T-helper 2 cell treated with Interferon-gamma antibody and Interleukin-4, amounts not matched to agents 5 μg/mL and 100 μg/mL, for 36 hours (primary cell): Measurements from ENCODE around the gene NISCH.

Experiments
- DNase-seq: peaks from one replicate; pipeline ENCODE4 v3.0.0; 2021; ENCODE audit warnings: low spot score
- H3K27ac Mint-ChIP-seq: one replicate; pipeline ENCODE4 v1.8.0; 2021; ENCODE audit warnings: mild to moderate bottlenecking, mixed read lengths
- H3K27me3 Mint-ChIP-seq: one replicate; pipeline ENCODE4 v1.8.0; 2021; ENCODE audit warnings: low read depth, mixed read lengths
- H3K36me3 Mint-ChIP-seq: one replicate; pipeline ENCODE4 v1.8.0; 2021; ENCODE audit warnings: low read depth, mixed read lengths
- H3K4me1 Mint-ChIP-seq: one replicate; pipeline ENCODE4 v1.8.0; 2021; ENCODE audit warnings: low read depth, mixed read lengths
- H3K4me3 Mint-ChIP-seq: one replicate; pipeline ENCODE4 v1.8.0; 2022; ENCODE audit warnings: mild to moderate bottlenecking, moderate library complexity, mixed read lengths
- H3K9me3 Mint-ChIP-seq: one replicate; pipeline ENCODE4 v1.8.0; 2021; ENCODE audit warnings: mixed read lengths

NISCH gene

DNA sequence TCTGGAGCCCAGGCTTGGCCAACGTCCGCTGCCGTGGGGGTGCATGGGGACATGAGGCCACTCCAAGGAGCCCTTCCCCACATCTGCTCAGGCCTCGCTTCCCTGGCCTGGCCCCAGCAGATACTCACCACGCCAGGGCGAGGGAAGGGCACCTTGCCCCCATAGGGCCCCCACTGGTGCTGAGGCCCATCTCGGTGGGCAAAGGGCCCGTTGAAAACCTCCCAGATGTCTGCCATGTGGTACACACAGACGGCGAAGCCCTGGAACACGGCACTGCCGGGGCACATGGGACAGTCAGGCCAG is 15.2 kb upstream of the NISCH start:
- no peak overlapping the region for H3K27ac Mint-ChIP-seq
- no peak for DNase-seq
- no peaks in the 10 kb centered on the region for H3K9me3 Mint-ChIP-seq
- no peaks in the 10 kb centered on the region for H3K36me3 Mint-ChIP-seq
- H3K4me3 Mint-ChIP-seq = no peak overlapping the region
- H3K4me1 Mint-ChIP-seq = peaks cover 4% of the 10 kb centered on the region
- H3K27me3 Mint-ChIP-seq = no peaks in the 10 kb centered on the region

DNA sequence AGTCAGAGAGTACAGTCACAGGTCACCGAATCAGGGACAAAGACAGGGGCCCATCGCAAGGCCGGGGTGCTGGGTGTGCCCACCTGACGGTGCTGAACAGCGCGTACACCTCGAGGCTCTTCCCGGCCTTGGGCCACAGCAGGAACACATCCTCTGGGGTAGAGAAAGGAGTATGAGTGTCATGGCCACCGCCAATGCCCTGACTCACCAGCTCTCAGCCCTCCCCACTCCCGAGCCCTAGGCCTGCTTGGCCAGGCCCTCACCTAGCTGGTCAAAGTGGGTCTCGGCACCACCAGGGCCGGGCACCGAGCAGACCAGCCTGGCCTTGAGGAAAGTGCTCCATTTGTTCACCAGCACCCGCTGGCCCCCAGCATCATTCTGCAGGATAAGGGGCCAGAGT is 14.7 kb upstream of the NISCH start:
- no peak for DNase-seq
- Mint-ChIP-seq H3K36me3 (no peaks in the 10 kb centered on the region), H3K9me3 (no peaks in the 10 kb centered on the region), H3K4me3 (no peak overlapping the region), H3K27me3 (no peaks in the 10 kb centered on the region), H3K27ac (no peak overlapping the region), H3K4me1 (peaks cover 6% of the 10 kb centered on the region)

DNA sequence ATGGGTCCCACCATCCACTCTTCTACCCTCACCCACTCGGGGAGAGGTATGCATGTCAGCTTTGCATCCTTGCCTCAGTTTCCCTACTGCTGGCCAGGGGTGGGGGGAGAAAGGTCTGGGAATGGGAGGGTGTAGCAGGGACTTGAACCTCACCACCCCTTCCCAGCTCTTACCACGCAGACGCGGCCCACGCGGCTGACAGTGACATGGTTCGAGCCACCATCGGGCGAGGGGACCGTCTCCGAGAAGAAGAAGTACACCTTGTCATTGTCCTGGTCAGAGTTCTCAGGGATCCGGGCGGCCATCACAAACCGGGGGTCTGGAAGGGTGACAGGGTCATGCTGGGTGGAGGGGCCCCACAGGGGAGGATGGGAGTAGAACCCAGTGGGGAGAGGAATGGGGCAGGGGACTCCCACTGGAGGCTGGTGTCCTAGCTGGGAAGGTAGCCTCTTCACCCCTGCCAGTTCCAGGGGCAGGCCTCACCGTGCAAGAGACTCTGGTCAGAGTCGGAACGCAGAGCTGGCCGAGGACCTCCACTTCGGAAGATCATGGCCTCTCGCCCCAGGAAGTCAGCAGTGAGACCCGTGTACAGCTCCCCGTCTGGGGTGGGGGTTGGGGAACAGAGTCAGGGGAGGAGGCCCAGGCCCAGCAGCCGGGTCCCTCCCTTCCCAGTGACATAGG is 14.2 kb upstream of the NISCH start:
- no peaks in the 10 kb centered on the region for H3K36me3 Mint-ChIP-seq
- peaks cover 6% of the 10 kb centered on the region for H3K4me1 Mint-ChIP-seq
- H3K27ac Mint-ChIP-seq = no peak overlapping the region
- no peaks in the 10 kb centered on the region for H3K9me3 Mint-ChIP-seq
- no peak for DNase-seq
- H3K27me3 Mint-ChIP-seq = no peaks in the 10 kb centered on the region
- H3K4me3 Mint-ChIP-seq = no peak overlapping the region

DNA sequence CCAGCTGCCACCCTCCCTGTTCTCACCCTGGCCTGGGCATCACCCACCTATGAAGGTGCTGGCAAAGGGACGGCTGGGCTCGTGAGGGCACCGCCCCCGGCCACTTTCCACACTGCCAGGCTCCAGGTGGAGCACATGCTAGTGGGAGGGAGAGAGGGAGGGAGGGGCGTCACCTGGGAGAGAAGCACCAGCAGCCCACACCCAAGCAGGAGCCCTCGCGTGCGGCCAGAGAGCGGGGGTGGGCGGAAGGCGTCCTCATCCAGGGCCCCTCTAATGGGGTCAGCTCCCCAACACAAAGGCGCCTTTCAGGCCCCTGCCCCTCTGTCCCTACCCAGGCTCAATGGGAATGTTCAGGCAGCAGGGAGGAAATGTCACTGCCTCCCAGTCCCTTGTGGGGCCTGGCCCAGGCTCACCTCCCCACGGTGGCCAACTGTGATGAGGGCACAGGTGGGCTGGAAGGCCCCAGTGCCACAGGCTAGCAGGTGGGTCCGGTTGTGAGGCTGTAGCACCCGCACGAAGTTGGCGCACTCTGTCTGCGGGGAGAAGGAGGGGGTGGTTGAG is 13.6 kb upstream of the NISCH start:
- no peak overlapping the region for H3K4me3 Mint-ChIP-seq
- H3K27ac Mint-ChIP-seq = no peak overlapping the region
- no peaks in the 10 kb centered on the region for H3K27me3 Mint-ChIP-seq
- H3K4me1 Mint-ChIP-seq = peaks cover 7% of the 10 kb centered on the region
- no peaks in the 10 kb centered on the region for H3K9me3 Mint-ChIP-seq
- DNase-seq = no peak
- H3K36me3 Mint-ChIP-seq = no peaks in the 10 kb centered on the region

DNA sequence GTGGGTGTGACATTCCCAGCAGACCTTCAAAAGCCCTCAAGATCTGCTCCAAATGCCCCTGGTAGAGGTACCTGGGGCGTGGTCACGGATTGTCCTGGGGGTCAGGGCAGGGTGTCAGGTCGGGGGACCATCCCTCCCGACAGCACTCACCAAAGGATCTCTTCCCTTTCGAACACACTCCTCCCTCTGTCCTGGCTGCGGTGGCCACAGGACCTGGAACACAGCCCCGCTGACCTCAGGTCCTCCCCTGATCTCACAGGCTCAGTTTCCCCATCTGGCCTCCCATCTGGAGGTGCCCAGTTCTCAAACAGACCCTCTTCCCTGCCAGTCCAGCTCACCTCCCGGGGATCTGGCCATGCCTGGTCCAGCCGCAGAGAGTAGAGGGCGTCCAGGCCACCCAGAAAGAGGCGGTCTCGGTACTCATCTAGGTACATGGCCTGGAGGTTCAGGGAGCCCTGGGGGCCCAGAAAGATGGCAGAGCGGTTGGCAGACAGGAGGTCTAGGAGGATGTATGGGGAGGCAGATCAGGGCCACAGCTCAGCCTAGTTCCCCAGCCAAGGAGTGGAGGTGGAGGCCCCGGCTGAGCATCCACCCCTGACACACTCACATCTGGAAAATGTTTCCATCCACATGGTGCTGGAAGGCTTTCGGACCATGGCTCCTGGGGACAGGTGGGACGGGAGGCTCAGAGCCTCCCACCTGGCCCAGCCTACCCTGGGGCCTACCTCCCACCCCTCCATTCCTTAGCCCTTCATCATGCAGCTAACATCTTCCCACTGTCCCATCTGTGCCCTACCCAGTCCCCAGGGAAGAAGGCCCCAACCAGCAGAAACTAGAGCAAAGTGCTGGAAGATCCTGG is 12.8 kb upstream of the NISCH start:
- DNase-seq = no peak
- Mint-ChIP-seq H3K27me3 (no peaks in the 10 kb centered on the region), H3K27ac (no peak overlapping the region)

DNA sequence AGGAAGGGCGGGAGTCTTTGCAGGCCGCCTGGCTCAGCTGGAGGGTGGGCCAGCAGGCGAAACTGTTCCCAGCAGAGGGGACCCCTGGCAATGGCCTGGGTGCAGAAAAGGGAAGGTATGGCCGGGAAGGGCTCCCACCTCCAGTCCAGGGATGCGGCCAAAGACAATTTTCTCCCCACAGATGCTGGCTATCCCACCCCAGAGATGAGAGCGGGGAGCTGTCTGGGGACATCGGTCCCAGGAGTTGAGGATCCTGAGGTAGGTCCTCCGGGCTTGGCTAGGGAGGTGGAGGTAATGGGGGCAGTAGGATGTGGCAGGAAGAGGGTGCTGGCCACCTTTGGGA is 12.2 kb upstream of the NISCH start:
- H3K9me3 Mint-ChIP-seq = no peaks in the 10 kb centered on the region
- H3K36me3 Mint-ChIP-seq = no peaks in the 10 kb centered on the region
- peaks cover 11% of the 10 kb centered on the region for H3K4me1 Mint-ChIP-seq
- H3K27ac Mint-ChIP-seq = no peak overlapping the region
- H3K27me3 Mint-ChIP-seq = no peaks in the 10 kb centered on the region
- DNase-seq = no peak
- no peak overlapping the region for H3K4me3 Mint-ChIP-seq

More for the DNA sequence above, 12.8 kb upstream of the NISCH start:
- no peaks in the 10 kb centered on the region for H3K9me3 Mint-ChIP-seq
- H3K36me3 Mint-ChIP-seq = no peaks in the 10 kb centered on the region
- peaks cover 11% of the 10 kb centered on the region for H3K4me1 Mint-ChIP-seq
- H3K4me3 Mint-ChIP-seq = no peak overlapping the region

DNA sequence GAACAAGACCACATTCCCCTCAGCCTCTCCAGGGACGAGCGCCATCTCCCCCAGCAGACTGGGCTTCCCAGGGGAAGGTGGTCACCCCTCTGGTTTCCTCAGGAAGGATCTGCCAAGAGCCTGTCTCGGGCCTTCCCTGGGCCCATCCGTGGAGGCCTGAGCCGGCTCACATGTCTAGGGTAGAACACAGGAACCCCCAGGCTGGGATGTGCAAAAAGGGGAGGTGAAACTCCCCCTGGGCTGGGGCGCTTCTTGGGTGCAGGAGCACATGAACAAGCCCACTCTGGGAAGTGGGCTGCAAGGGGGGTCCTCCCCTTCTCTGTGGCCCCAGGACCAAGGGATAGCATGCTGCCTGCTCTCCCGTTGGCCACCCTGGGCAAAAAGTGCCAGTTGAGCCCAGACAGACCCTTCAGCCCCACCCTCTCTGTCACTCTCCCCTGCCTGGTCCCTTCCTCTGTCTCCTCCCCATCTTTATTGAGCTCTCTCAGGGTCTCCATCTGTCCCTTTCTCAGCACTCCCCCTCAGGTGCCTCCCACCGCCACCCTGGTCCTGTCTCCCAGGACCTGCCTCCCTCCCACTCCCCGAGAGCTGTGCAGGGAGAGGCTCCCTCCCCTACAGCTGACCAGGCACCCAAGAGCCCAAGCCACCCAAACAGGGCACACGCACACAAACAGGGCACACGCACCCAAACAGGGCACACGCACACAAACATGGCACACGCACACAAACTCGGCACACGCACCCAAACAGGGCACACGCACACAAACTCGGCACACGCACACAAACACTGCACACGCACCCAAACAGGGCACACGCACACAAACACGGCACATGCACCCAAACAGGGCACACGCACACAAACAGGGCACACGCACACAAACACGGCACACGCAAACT is 11.4 kb upstream of the NISCH start:
- no peak for DNase-seq
- Mint-ChIP-seq H3K9me3 (no peaks in the 10 kb centered on the region), H3K27ac (no peak overlapping the region), H3K4me3 (no peak overlapping the region), H3K4me1 (peaks cover 11% of the 10 kb centered on the region), H3K27me3 (no peaks in the 10 kb centered on the region), H3K36me3 (no peaks in the 10 kb centered on the region)

DNA sequence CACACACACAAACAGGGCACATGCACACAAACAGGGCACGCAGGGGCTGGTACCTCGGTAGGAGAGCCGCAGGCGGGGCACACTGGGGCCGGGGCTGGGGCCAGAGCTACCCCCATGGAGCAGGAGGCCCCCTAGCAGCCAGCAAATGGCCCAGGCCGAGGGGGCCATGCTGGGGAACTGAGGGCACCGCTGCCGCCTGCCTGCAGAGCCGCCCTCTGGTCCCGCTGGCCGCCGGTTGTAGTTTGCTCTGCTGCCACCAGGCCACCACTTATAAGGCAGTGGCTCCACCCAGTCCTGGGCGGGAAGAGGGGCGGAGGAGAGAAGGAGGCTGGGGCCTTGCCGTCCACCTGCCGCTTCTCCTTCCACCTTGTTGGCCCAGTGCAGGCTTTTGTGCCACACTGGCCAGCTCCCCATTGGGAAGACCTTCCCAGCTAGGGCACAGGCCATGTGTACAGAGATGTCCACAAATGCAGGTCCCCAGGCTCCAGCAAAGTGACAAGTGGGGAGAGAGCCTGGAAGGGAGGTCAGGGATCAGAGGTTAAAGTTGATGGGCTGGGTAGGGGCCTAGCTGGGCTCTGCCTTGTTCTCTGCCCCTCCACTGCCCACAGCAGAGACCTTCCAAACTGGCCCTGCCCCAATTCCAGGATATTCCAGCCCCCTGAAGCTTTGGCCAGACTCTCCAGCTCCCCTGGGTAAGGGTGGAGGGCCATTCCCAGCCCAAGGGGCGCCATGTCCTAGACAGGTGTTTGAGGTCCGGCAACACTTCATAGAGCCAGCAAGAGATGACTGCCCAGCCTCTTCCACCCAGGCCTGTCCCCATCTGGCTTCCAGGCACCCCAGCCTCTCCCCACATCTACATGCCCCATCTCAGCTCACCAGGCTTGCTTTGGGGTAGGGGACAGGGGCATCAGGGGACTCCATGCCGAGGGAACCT is 10.3 kb upstream of the NISCH start, which contains the start of gene SEMA3G:
TSS of gene SEMA3G (minus strand) at position 244 of the 934 bp plus-strand sequence. CDS start at position 168, 76 bp downstream.
- H3K27ac Mint-ChIP-seq = no peak within 1 kb of the TSS
- no peak within 1 kb of the TSS for H3K4me3 Mint-ChIP-seq
- H3K4me1 Mint-ChIP-seq = peaks cover 11% of the 10 kb centered on the region
- H3K36me3 Mint-ChIP-seq = no peaks in the 10 kb centered on the region
- H3K27me3 Mint-ChIP-seq = no peaks in the 10 kb centered on the region
- H3K9me3 Mint-ChIP-seq = no peaks in the 10 kb centered on the region
- DNase-seq = peak; percentile 78

DNA sequence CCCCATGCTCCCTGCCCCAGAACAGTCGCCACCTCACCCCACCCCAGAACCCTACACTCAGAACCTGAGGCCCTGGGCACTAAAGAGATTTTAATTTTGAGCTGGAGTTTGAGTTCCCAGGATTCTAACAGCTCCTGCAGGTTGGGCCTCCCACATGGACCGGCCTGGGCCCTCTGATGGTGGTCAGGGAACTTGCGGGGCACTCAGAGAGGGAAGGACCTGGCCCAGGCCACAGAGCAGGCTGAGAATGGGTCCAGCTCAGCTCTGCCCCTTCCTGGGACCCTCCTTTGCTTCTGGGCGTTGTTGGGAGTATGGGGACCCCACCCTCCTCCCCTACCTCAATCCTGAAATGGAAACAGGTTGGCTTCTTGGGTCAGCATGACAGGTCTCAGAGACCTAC is 9.4 kb upstream of the NISCH start:
- Mint-ChIP-seq H3K36me3 (no peaks in the 10 kb centered on the region), H3K27me3 (no peaks in the 10 kb centered on the region), H3K9me3 (no peaks in the 10 kb centered on the region), H3K4me3 (no peak overlapping the region), H3K4me1 (peaks cover 11% of the 10 kb centered on the region), H3K27ac (no peak overlapping the region)
- no peak for DNase-seq

DNA sequence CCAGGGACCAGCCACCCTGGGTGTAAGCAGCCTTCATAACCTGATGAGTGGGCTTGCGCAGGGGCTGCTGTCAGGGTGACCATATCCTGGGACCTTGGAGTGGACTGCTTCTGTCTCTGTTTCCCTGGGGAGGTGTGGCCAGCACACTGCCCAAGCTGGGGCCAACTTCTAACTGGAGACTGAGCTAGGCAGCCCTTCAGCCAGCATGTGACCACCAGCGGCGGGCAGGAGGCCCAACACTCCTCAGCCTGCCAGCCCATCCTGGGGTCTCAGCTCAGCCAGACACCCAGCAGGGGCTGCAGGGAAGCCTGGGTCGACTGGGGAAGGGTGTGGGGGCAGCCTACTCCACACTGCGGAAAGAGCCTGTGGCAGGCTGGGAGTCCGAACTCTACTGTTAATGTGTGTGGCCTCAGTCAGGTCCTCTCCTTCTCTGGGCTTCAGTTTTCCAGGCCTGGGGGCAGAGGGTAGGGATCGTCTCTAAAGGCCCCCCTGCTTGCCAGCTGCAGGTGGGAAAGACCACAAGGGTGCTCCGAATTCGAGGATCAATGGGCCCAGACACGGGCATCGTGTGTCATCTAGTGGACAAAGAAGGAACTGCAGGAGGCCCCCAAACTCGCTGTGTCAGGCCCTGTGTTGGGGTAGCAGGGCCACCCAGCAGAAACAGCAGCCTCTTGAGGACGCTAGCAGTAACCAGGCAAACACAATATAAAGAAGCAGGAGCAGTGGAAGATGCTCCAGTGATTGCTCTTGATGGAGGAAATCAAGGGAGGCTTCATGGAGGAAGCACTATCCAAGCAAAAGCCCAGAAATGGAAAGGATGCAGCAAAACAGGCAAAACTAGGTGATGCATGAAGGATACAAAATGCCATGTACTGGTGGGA is 8.5 kb upstream of the NISCH start:
- Mint-ChIP-seq H3K4me3 (no peak overlapping the region), H3K9me3 (no peaks in the 10 kb centered on the region), H3K27me3 (no peaks in the 10 kb centered on the region), H3K27ac (no peak overlapping the region), H3K4me1 (peaks cover 11% of the 10 kb centered on the region), H3K36me3 (no peaks in the 10 kb centered on the region)
- DNase-seq = peak; percentile 56

DNA sequence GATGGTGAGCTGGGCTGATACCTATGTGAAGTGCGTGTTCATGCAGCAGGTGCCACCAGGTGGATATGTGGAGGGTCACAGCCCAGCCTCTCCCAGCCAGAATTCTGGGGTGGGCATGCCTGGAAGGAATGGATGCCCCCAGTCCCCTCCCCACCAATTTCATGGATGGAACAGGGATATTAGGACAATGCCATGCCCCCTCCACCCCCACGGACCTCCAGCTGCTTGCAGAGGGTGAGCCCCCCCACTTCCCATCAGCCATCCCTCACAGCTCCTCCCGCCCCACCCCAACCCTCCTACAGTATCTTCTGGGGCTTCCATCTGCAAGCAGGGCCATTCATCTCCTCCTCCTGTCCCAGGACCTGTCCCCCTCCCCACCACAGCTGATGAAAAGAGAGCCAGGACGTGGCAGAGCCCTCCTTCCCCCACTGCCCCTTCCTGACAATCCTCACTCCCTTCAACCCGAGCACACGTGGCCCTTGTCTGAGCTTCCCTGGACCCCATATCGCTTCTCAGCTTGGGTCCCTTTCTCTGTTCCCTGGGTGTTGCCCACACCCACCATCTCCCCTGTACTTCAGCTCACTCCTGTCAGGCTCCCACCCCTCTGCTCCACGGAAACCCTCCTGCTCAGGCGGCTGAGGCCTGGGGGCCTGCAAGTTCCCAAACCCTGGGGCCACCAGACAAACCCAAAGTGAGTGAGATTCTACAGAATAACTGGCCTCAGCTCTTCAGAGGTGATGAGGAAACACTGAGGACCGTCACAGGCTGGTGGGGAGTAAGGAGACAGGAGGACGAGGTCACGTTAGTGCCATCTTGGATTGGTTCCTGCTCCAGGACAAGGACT is 7.7 kb upstream of the NISCH start:
- H3K36me3 Mint-ChIP-seq = no peaks in the 10 kb centered on the region

More for the DNA sequence above, 7.7 kb upstream of the NISCH start:
- Mint-ChIP-seq H3K27me3 (no peaks in the 10 kb centered on the region), H3K4me1 (peaks cover 11% of the 10 kb centered on the region), H3K4me3 (no peak overlapping the region), H3K9me3 (no peaks in the 10 kb centered on the region), H3K27ac (peak overlapping the region; percentile 68)
- DNase-seq = no peak
